ENCODE data around the gene TMC7. TPM values are rescaled to one million over a fixed set of nuclear protein-coding genes. Genes with fewer than 3 reads are reported as not detected.
"Not testable (repeated sequence)": the region's sequence is repeated elsewhere in the genome, so short reads cannot be mapped to it uniquely, and the experiment has no call there.

Gene TMC7
- total and polyA plus RNA-seq, 4 experiments from 2014 or later: not detected

DNA sequence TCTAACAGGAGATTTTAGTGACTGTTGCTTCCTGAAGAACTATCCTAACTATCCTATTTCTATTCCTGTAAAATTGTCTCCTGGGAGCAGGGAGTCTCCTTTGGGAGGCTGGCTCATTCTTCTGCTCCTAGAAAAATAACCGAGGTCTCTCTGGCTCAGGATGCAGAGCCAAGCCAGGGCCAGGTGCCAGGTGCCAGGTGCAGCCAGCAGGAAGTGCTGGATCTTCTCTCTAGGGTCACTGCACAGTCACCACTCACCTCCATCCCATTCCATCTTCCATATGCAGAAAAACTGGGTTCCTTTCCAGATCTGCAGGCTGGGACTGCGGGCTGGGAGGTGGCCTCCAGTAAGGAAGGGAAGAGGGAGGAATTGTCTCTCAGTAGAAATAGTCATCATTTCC, 3.8 kb upstream of the TMC7 start:
- H3K27me3 Mint-ChIP-seq: peaks cover 29 to 30% of the 10 kb centered on the region in 2 donors

DNA sequence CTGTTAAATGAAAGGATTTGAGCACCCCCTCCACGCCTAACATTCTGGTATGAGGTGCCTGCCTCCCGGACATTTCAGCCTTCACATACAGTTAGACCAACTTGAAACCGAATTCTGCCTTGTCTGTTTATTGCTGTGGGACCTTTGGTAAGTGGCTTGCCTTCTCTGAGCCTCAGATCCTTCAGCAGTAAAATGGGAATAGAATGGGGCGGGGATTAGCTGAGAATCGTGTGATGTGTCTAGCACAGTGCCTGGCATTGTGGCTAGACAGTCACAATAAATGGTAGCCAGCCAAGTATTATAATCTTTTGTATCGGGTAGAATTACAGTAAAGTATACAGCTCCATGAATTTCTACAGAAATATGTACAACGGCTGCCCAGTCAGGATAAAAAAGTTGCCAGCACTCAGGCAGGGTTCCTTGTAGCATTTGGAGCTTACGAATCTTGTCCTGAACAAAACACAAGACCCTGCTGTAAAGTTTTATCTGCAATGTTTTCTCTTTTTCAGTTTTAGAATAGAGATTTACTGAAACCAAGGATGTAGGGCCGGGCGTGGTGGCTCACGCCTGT, 786 bp downstream of the TMC7 start:
- H3K27me3 Mint-ChIP-seq: peaks cover 19% of the 10 kb centered on the region in 2 donors
- H3K4me3 Mint-ChIP-seq: peak overlapping the region in 4 of 8 donors; percentile 36 to 55 (median 48)
- Histone ChIP-seq H3K36me3 (ENCODE audit: insufficient read depth, low read length) (no peaks in the 10 kb centered on the region), H3K4me1 (ENCODE audit: insufficient read depth, low read length) (no peaks in the 10 kb centered on the region), H3K27me3 (ENCODE audit: insufficient read depth, low read length) (peaks cover 11% of the 10 kb centered on the region), H3K9me3 (ENCODE audit: control insufficient read depth in 1 of 2, low read length in 2 of 2) (no peaks in the 10 kb centered on the region), H3K4me3 (ENCODE audit: low read length in 2 of 2) (no peak overlapping the region), H3K27ac (ENCODE audit: low read depth, low read length) (no peak overlapping the region)
- ChIA-PET CTCF (ENCODE audit: partially characterized antibody) (no interaction called here), POLR2A (ENCODE audit: partially characterized antibody) (no interaction called here)
- intact Hi-C loops (cut with micrococcal nuclease): no loop called here
- peaks cover 0 to 5% (median 2%) of the 10 kb centered on the region in 4 donors for H3K4me1 Mint-ChIP-seq
- no peak for DNase-seq
- H3K9me3 Mint-ChIP-seq: no peaks in the 10 kb centered on the region
- no peaks in the 10 kb centered on the region for H3K36me3 Mint-ChIP-seq
- no peak overlapping the region for H3K27ac Mint-ChIP-seq

More for the DNA sequence above, 3.8 kb upstream of the TMC7 start:
- Histone ChIP-seq H3K36me3 (ENCODE audit: insufficient read depth, low read length) (no peaks in the 10 kb centered on the region), H3K27ac (ENCODE audit: low read depth, low read length) (no peak overlapping the region), H3K27me3 (ENCODE audit: insufficient read depth, low read length) (peaks cover 11% of the 10 kb centered on the region), H3K9me3 (ENCODE audit: control insufficient read depth in 1 of 2, low read length in 2 of 2) (no peaks in the 10 kb centered on the region), H3K4me3 (ENCODE audit: low read length in 2 of 2) (no peak overlapping the region), H3K4me1 (ENCODE audit: insufficient read depth, low read length) (no peaks in the 10 kb centered on the region)
- H3K9me3 Mint-ChIP-seq: no peaks in the 10 kb centered on the region
- H3K4me3 Mint-ChIP-seq: no peak overlapping the region
- intact Hi-C loops (cut with micrococcal nuclease): no loop called here
- no peak for DNase-seq
- CTCF ChIA-PET (ENCODE audit: partially characterized antibody): no interaction called here
- H3K36me3 Mint-ChIP-seq: no peaks in the 10 kb centered on the region
- H3K4me1 Mint-ChIP-seq: peaks cover 0 to 5% (median 2%) of the 10 kb centered on the region in 4 donors
- POLR2A ChIA-PET (ENCODE audit: partially characterized antibody): no interaction called here
- no peak overlapping the region for H3K27ac Mint-ChIP-seq

DNA sequence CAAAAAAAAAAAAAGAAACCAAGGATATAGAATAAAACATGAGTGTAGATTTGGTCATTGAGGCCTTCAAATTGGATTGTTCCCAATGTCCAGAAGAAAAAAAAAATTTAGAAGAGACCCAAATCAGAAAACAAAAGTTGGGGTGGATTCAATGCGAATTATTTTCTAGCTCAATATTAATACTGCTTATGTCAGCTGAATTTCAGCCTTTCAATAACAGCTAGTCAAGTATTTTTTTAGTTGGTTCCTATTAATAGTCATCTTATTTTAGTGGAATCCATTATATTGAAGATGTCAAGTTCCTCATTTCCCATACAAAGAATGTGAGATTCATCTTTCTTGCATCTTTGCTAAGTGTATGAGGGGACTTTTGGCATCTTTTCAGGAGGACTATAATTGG, 1.5 kb downstream of the TMC7 start:
- H3K36me3 ChIP-seq (ENCODE audit: insufficient read depth, low read length); H3K4me1 Mint-ChIP-seq; H3K27ac ChIP-seq (ENCODE audit: low read depth, low read length); H3K9me3 Mint-ChIP-seq; intact Hi-C loops (cut with micrococcal nuclease); H3K4me1 ChIP-seq (ENCODE audit: insufficient read depth, low read length); H3K4me3 ChIP-seq (ENCODE audit: low read length in 2 of 2); H3K4me3 Mint-ChIP-seq; CTCF ChIA-PET (ENCODE audit: partially characterized antibody); H3K36me3 Mint-ChIP-seq; POLR2A ChIA-PET (ENCODE audit: partially characterized antibody); H3K9me3 ChIP-seq (ENCODE audit: control insufficient read depth in 1 of 2, low read length in 2 of 2); DNase-seq; H3K27ac Mint-ChIP-seq: not testable (repeated sequence)
- H3K27me3 ChIP-seq (ENCODE audit: insufficient read depth, low read length): peaks cover 11% of the 10 kb centered on the region
- peaks cover 13 to 19% of the 10 kb centered on the region in 2 donors for H3K27me3 Mint-ChIP-seq

DNA sequence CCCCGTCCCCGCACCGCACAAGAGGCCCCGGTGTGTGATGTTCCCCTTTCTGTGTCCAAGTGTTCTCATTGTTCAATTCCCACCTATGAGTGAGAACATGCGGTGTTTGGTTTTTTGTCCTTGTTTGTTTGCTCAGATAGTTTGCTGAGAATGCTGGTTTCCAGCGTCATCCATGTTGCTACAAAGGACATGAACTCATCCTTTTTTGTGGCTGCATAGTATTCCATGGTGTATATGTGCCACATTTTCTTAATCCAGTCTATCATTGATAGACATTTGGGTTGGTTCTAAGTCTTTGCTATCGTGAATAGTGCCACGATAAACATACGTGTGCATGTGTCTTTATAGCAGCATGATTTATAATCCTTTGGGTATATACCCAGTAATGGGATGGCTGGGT, 8.0 kb downstream of the TMC7 start:
- H3K27me3 ChIP-seq (ENCODE audit: insufficient read depth, low read length); H3K27ac ChIP-seq (ENCODE audit: low read depth, low read length); CTCF ChIA-PET (ENCODE audit: partially characterized antibody); H3K36me3 Mint-ChIP-seq; H3K4me1 Mint-ChIP-seq; H3K36me3 ChIP-seq (ENCODE audit: insufficient read depth, low read length); intact Hi-C loops (cut with micrococcal nuclease); H3K4me3 ChIP-seq (ENCODE audit: low read length in 2 of 2); H3K9me3 ChIP-seq (ENCODE audit: control insufficient read depth in 1 of 2, low read length in 2 of 2); H3K9me3 Mint-ChIP-seq; H3K4me1 ChIP-seq (ENCODE audit: insufficient read depth, low read length); H3K4me3 Mint-ChIP-seq; DNase-seq; H3K27me3 Mint-ChIP-seq; POLR2A ChIA-PET (ENCODE audit: partially characterized antibody): not testable (repeated sequence)
- peak overlapping the region in 1 of 7 donors; percentile 5 for H3K27ac Mint-ChIP-seq

DNA sequence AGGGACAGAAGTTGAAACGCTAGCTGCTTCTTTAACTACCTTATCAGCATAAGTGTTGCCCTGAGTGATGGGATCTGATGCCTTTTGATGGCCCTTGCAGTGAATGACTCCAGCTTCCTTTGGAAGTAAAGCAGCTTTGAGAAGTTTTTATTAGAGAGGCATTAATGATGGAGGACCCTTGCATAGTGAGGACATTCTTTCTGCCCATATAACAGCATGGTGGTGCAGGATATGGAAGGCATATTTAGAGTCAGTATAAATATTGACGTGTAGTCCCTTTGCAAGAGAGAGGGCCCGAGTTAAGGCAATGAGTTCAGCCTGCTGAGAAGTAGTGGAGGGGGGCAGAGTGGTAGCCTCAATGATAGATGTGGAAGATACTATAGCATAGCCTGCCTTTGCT, 9.8 kb downstream of the TMC7 start:
- POLR2A ChIA-PET (ENCODE audit: partially characterized antibody); H3K4me3 ChIP-seq (ENCODE audit: low read length in 2 of 2); H3K36me3 Mint-ChIP-seq: not testable (repeated sequence)

DNA sequence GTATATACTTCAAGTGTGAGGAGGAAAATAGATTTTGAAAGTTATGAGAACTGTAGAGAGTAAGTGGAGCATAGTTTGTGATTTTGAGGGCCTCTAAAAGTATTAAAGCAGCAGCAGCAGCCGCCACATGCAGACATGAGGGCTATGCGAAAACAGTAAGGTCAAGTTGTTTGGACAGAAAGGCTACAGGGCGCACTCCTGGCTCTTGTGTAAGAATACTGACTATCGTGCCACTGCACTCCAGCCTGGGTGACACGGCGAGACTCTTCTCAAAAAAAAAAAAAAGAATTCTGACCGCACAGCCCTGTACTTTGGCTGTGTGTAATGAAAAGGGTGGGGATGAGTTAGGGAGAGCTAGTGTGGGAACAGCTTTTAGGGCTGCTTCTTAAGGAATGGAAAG, 10.4 kb downstream of the TMC7 start:
- POLR2A ChIA-PET (ENCODE audit: partially characterized antibody): not testable (repeated sequence)

More for the DNA sequence above, 9.8 kb downstream of the TMC7 start:
- H3K27me3 ChIP-seq (ENCODE audit: insufficient read depth, low read length); CTCF ChIA-PET (ENCODE audit: partially characterized antibody); intact Hi-C loops (cut with micrococcal nuclease); H3K36me3 ChIP-seq (ENCODE audit: insufficient read depth, low read length); DNase-seq; H3K27ac ChIP-seq (ENCODE audit: low read depth, low read length); H3K4me1 ChIP-seq (ENCODE audit: insufficient read depth, low read length); H3K4me3 Mint-ChIP-seq; H3K4me1 Mint-ChIP-seq; H3K27me3 Mint-ChIP-seq; H3K27ac Mint-ChIP-seq; H3K9me3 ChIP-seq (ENCODE audit: control insufficient read depth in 1 of 2, low read length in 2 of 2); H3K9me3 Mint-ChIP-seq: not testable (repeated sequence)

DNA sequence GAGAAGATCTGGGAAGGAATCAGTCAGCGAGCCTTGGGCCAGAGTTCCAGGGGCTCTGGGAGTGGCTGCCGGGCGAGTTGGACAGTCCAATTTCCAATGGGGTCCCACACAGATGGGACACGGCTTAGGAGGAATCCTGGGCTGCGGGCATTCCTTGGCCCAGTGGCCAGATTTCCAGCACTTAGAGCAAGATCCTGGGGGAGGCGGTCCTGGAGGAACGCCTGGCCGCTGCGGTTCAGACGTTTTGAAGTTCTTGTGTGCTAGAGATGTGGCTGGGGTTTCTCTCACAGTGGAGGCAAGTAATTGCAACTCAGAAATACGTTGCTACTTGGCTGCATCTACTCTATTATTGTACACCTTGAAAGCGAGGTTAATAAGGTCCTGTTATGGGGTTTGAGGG, 11.7 kb downstream of the TMC7 start:
- H3K4me3 Mint-ChIP-seq; H3K27me3 ChIP-seq (ENCODE audit: insufficient read depth, low read length); CTCF ChIA-PET (ENCODE audit: partially characterized antibody); H3K36me3 ChIP-seq (ENCODE audit: insufficient read depth, low read length); H3K9me3 Mint-ChIP-seq; intact Hi-C loops (cut with micrococcal nuclease); H3K9me3 ChIP-seq (ENCODE audit: control insufficient read depth in 1 of 2, low read length in 2 of 2); H3K4me3 ChIP-seq (ENCODE audit: low read length in 2 of 2); H3K36me3 Mint-ChIP-seq; DNase-seq; POLR2A ChIA-PET (ENCODE audit: partially characterized antibody); H3K4me1 ChIP-seq (ENCODE audit: insufficient read depth, low read length); H3K27ac ChIP-seq (ENCODE audit: low read depth, low read length); H3K27me3 Mint-ChIP-seq; H3K4me1 Mint-ChIP-seq; H3K27ac Mint-ChIP-seq: not testable (repeated sequence)

More for the DNA sequence above, 10.4 kb downstream of the TMC7 start:
- H3K9me3 ChIP-seq (ENCODE audit: control insufficient read depth in 1 of 2, low read length in 2 of 2); CTCF ChIA-PET (ENCODE audit: partially characterized antibody); H3K27ac ChIP-seq (ENCODE audit: low read depth, low read length); H3K4me3 Mint-ChIP-seq; H3K27me3 Mint-ChIP-seq; H3K4me1 ChIP-seq (ENCODE audit: insufficient read depth, low read length); H3K27me3 ChIP-seq (ENCODE audit: insufficient read depth, low read length); H3K27ac Mint-ChIP-seq; intact Hi-C loops (cut with micrococcal nuclease); H3K4me3 ChIP-seq (ENCODE audit: low read length in 2 of 2); DNase-seq; H3K4me1 Mint-ChIP-seq; H3K9me3 Mint-ChIP-seq; H3K36me3 Mint-ChIP-seq; H3K36me3 ChIP-seq (ENCODE audit: insufficient read depth, low read length): not testable (repeated sequence)

DNA sequence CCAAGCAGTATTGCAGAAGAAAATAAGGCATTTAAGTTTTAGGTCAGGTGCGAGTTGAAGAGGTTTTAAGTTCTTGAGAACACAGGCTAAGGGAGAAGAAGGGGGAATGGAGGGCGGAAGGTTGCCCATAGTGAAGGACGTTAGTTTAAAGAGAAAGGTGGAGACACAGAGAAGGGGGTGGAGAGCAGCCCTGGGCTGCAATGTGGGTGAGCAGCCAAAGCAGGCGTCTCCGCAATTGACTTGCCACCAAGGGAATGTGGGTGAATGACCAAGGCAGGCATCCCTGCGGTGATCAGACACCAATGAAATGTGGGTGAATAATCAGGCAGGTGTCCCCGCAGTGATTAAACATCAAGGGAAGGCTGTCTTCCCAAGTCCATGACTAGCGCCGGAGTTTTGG, 12.8 kb downstream of the TMC7 start:
- CTCF ChIA-PET (ENCODE audit: partially characterized antibody); H3K27me3 ChIP-seq (ENCODE audit: insufficient read depth, low read length); H3K27ac ChIP-seq (ENCODE audit: low read depth, low read length); H3K9me3 ChIP-seq (ENCODE audit: control insufficient read depth in 1 of 2, low read length in 2 of 2); H3K4me1 ChIP-seq (ENCODE audit: insufficient read depth, low read length); H3K4me3 ChIP-seq (ENCODE audit: low read length in 2 of 2); H3K36me3 Mint-ChIP-seq; H3K4me3 Mint-ChIP-seq; H3K36me3 ChIP-seq (ENCODE audit: insufficient read depth, low read length); DNase-seq; H3K4me1 Mint-ChIP-seq; H3K9me3 Mint-ChIP-seq; POLR2A ChIA-PET (ENCODE audit: partially characterized antibody); H3K27me3 Mint-ChIP-seq; H3K27ac Mint-ChIP-seq; intact Hi-C loops (cut with micrococcal nuclease): not testable (repeated sequence)

Data from CD4-positive, alpha-beta memory T cell (primary cell).